IMR-90 (cell line): ENCODE measurements around the gene DKK3. TPM values are rescaled to one million over a fixed set of nuclear protein-coding genes. Genes with fewer than 3 reads are reported as not detected.

Source experiments
- ATAC-seq: fragments of 200-7000 bp; cut with Tn5 transposase; 2 replicates; pipeline ENCODE4 v1.9.1; 2020; ENCODE audit warnings: low read depth, mild to moderate bottlenecking, moderate library complexity
- BruUV-seq: library from RNA; stranded (reverse); fragments of 400-500 nt; replicated peaks from 2 replicates; lab custom pipeline; 2021; lab: Mats Ljungman, UMichigan
- CTCF ChIA-PET: fragments of 300-600 bp; formaldehyde crosslinking; extraction: SDS; loops from one replicate; lab custom pipeline; 2021; ENCODE audit warnings: antibody characterized with exemption; lab: Yijun Ruan, JAX
- POLR2A ChIA-PET: fragments of 300-600 bp; sonication (Branson Sonifier 250); formaldehyde crosslinking; loops from one replicate; lab custom pipeline; 2022; ENCODE audit warnings: antibody characterized with exemption; ENCODE audit not compliant: unreplicated experiment; lab: Charles Lee
- DNase-seq: peaks from one replicate; pipeline ENCODE4 v3.0.0; 2013
- H2AFZ ChIP-seq: replicated peaks from 2 replicates; pipeline ENCODE3; 2013; ENCODE audit warnings: low read length, mild to moderate bottlenecking; ENCODE audit not compliant: poor library complexity
- H2AK5ac ChIP-seq: 2 replicates; pipeline ENCODE4 v1.6.1; 2013; ENCODE audit warnings: low read depth, low read length, inconsistent platforms
- H2AK9ac ChIP-seq: replicated peaks from 2 replicates; pipeline ENCODE3; 2013; ENCODE audit warnings: mild to moderate bottlenecking, low read depth, low read length, moderate library complexity; ENCODE audit not compliant: poor library complexity
- H2BK120ac ChIP-seq: 2 replicates; pipeline ENCODE4 v1.6.1; 2013; ENCODE audit warnings: low read depth, low read length, inconsistent platforms
- H2BK15ac ChIP-seq: 3 replicates; pipeline ENCODE4 v1.6.1; 2013; ENCODE audit warnings: low read depth, low read length, inconsistent platforms
- H2BK20ac ChIP-seq: 2 replicates; pipeline ENCODE4 v1.6.1; 2013; ENCODE audit warnings: low read depth, mild to moderate bottlenecking, inconsistent platforms, low read length, moderate library complexity
- H2BK5ac ChIP-seq: 2 replicates; pipeline ENCODE4 v1.6.1; 2013; ENCODE audit warnings: mild to moderate bottlenecking, low read depth, low read length, inconsistent platforms; ENCODE audit not compliant: poor library complexity, severe bottlenecking
- H3K14ac ChIP-seq: replicated peaks from 2 replicates; pipeline ENCODE4 v1.6.1; 2013; ENCODE audit warnings: low read depth, low read length, inconsistent platforms
- H3K18ac ChIP-seq: 2 replicates; pipeline ENCODE4 v1.6.1; 2013; ENCODE audit warnings: low read depth, low read length, control low read depth
- H3K23ac ChIP-seq: 2 replicates; pipeline ENCODE4 v1.6.1; 2013; ENCODE audit warnings: low read depth, low read length, inconsistent platforms
- H3K27ac ChIP-seq: 2 replicates; pipeline ENCODE4 v1.5.1; 2013; ENCODE audit warnings: mild to moderate bottlenecking, control low read depth, low read length; ENCODE audit not compliant: insufficient read depth
- H3K27me3 ChIP-seq: 2 replicates; pipeline ENCODE4 v1.6.1; 2013; ENCODE audit warnings: low read length; ENCODE audit not compliant: control insufficient read depth, insufficient read depth
- H3K36me3 ChIP-seq: 2 replicates; pipeline ENCODE4 v1.6.1; 2013; ENCODE audit warnings: low read length, mixed read lengths; ENCODE audit not compliant: control insufficient read depth, insufficient read depth
- H3K4ac ChIP-seq: 2 replicates; pipeline ENCODE4 v1.6.1; 2013; ENCODE audit warnings: low read depth, low read length, inconsistent platforms
- H3K4me1 ChIP-seq: 2 replicates; pipeline ENCODE4 v1.6.1; 2013; ENCODE audit warnings: low read length, mixed read lengths; ENCODE audit not compliant: control insufficient read depth, insufficient read depth
- H3K4me2 ChIP-seq: 2 replicates; pipeline ENCODE4 v1.6.1; 2013; ENCODE audit warnings: low read depth, mild to moderate bottlenecking, control low read depth, low read length, moderate library complexity
- H3K4me3 ChIP-seq: 2 replicates; pipeline ENCODE4 v1.5.1; 2013; ENCODE audit warnings: low read depth, mild to moderate bottlenecking, control low read depth, low read length, moderate library complexity; ENCODE audit not compliant: insufficient read depth
- H3K56ac ChIP-seq: 2 replicates; pipeline ENCODE4 v1.6.1; 2013; ENCODE audit warnings: low read length, inconsistent platforms; ENCODE audit not compliant: insufficient read depth; ENCODE audit errors: extremely low read depth
- H3K79me1 ChIP-seq, 2 experiments: 2 replicates each; pipeline ENCODE4 v1.6.1; 2013; ENCODE audit warnings: low read length in 2 of 2, inconsistent platforms in 1 of 2, low read depth in 1 of 2
- H3K9ac ChIP-seq: 2 replicates; pipeline ENCODE4 v1.6.1; 2013; ENCODE audit warnings: low read depth, low read length, control low read depth
- H3K9me1 ChIP-seq: 2 replicates; pipeline ENCODE4 v1.6.1; 2013; ENCODE audit warnings: low read length, inconsistent platforms; ENCODE audit not compliant: insufficient read depth
- H3K9me3 ChIP-seq: 2 replicates; pipeline ENCODE4 v1.6.1; 2013; ENCODE audit warnings: low read length; ENCODE audit not compliant: control insufficient read depth, insufficient read depth
- H4K20me1 ChIP-seq: 2 replicates; pipeline ENCODE4 v1.6.1; 2013; ENCODE audit warnings: low read length, inconsistent platforms; ENCODE audit not compliant: insufficient read depth
- H4K5ac ChIP-seq: 2 replicates; pipeline ENCODE4 v1.6.1; 2013; ENCODE audit warnings: mild to moderate bottlenecking, low read depth, low read length, control low read depth
- H4K8ac ChIP-seq, 2 experiments: 2 replicates each; pipeline ENCODE4 v1.6.1; 2013; ENCODE audit warnings: low read depth in 2 of 2, low read length in 2 of 2, control low read depth in 1 of 2, inconsistent platforms in 1 of 2
- H4K91ac ChIP-seq: 2 replicates; pipeline ENCODE4 v1.6.1; 2013; ENCODE audit warnings: low read depth, low read length, inconsistent platforms; ENCODE audit not compliant: insufficient read depth
- BHLHE40 ChIP-seq: fragments of 150-350 bp; IDR thresholded peaks from 2 replicates; pipeline ENCODE4 v1.6.1; 2016; ENCODE audit warnings: mild to moderate bottlenecking, low read depth, low read length
- CEBPB ChIP-seq: IDR thresholded peaks from 2 replicates; pipeline ENCODE4 v1.6.1; 2012; ENCODE audit warnings: low read depth, low read length, improper control_type of control experiment
- CHD1 ChIP-seq: IDR thresholded peaks from 2 replicates; pipeline ENCODE4 v1.6.1; 2012; ENCODE audit warnings: low read depth, low read length, improper control_type of control experiment
- FOS ChIP-seq: fragments of 150-350 bp; IDR thresholded peaks from 2 replicates; pipeline ENCODE4 v1.6.1; 2016; ENCODE audit warnings: low read depth, low read length
- MXI1 ChIP-seq: IDR thresholded peaks from 2 replicates; pipeline ENCODE4 v1.6.1; 2012; ENCODE audit warnings: low read depth, mild to moderate bottlenecking, low read length, moderate library complexity, borderline replicate concordance
- POLR2A ChIP-seq: IDR thresholded peaks from 2 replicates; pipeline ENCODE4 v1.6.1; 2012; ENCODE audit warnings: mild to moderate bottlenecking, low read depth, low read length
- RAD21 ChIP-seq: IDR thresholded peaks from 2 replicates; pipeline ENCODE4 v1.6.1; 2012; ENCODE audit warnings: low read length, improper control_type of control experiment
- RCOR1 ChIP-seq: IDR thresholded peaks from 2 replicates; pipeline ENCODE4 v1.6.1; 2012; ENCODE audit warnings: mild to moderate bottlenecking, low read length, improper control_type of control experiment; ENCODE audit not compliant: insufficient replicate concordance
- RFX5 ChIP-seq: IDR thresholded peaks from 2 replicates; pipeline ENCODE4 v1.8.0; 2012; ENCODE audit warnings: low read depth, mild to moderate bottlenecking, low read length, moderate library complexity
- SMC3 ChIP-seq: fragments of 150-350 bp; IDR thresholded peaks from 2 replicates; pipeline ENCODE4 v1.6.1; 2016; ENCODE audit warnings: low read depth, mild to moderate bottlenecking, antibody characterized with exemption, low read length, moderate library complexity
- WGBS, 2 experiments: methylation state at CpG; one replicate each; pipeline versions ENCODE4 v1.1.5 to v1.1.7; 2013; ENCODE audit warnings: missing lambda C conversion rate in 2 of 2; ENCODE audit not compliant: insufficient read length in 1 of 2; ENCODE audit errors: extremely low coverage in 2 of 2; 5-methylcytosine and 5-hydroxymethylcytosine counted together
- dilution Hi-C: fragments of 300-500 bp; cut with HindIII; formaldehyde crosslinking; loops from one replicate; pipeline ENCODE4 v1.14.3; 2018; ENCODE audit warnings: low sequenced_read_pairs; ENCODE audit not compliant: unreplicated experiment
- in situ Hi-C: fragments of 300-500 bp; cut with MboI; formaldehyde crosslinking; loops from 3 replicates; pipeline ENCODE4 v1.14.3; 2019; ENCODE audit warnings: low sequenced_read_pairs, inconsistent platforms, mixed read lengths
- intact Hi-C: fragments of 100-400 bp; cut with micrococcal nuclease; formaldehyde crosslinking; loops from 2 replicates; pipeline ENCODE4 v1.10.0; 2022
- polyA plus RNA-seq, 3 experiments: library from polyadenylated mRNA; depleted of rRNA; stranded (reverse); fragments of >200 nt; gene quantifications; 2 replicates each; pipeline ENCODE4 v1.2.3, GENCODE V29; 2012; ENCODE audit warnings: low replicate concordance in 1 of 3
- total RNA-seq: library from RNA; depleted of rRNA; stranded (reverse); fragments of >200 nt; gene quantifications from 2 replicates; pipeline ENCODE4 v1.2.3, GENCODE V29; 2012

DKK3 gene
- total and polyA plus RNA-seq, 2 of the 4 experiments (the other 2 are of a cell fraction) = 453 to 964 TPM

DNA sequence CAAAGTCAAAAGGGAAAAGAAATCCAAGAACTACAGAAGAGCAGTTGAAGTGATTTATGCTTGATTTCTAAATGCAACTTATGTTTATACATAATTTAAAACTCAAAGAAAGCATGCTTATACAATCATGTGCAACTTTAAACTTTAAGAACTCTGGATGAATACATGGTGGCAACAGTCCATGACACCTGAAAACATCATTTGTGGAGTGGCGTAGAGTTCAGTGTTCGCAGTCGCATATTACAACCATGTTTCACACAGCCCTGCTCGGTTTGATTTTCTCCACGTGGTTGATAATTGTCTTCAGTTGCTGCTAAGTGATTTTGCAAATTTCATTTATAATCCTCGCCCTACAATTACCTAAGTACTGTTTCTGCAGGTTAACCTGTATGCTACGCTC, 45.4 kb downstream of the DKK3 start (continued):
- TF ChIP-seq RAD21 = no peak
- no peak for TF ChIP-seq MXI1

DNA sequence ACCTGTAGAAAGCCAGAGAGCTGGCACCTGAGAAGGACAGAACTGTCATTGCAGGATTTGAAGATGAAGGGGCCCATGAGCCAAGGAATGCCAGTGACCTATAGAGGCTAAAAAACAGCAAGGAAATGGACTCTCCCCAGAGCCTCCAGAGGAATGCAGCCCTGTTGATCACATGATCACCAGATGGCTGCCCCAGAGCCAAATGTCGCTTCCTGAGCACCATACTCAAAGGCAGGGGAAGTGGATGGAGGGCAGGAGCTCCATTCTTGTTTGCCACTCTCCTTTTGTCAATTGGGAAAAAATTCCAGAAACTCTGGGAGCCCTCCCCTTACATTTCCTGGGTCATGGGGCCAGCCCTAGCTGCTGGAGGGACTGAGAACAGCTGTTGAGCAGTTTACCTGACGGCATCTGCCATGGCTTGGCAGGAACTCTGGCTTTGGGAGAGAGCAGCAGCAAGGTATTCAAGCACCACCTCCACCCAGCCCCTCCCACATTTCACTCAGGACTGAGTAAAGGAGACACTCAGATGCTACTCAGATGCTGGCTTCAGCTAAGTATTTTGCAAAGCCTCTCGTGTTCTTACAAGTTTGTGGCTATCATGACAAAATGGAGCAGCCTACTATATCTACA, 46.9 kb downstream of the DKK3 start:
- peaks cover 9 to 32% of the 10 kb centered on the region in 2 experiments; a peak in 3 of 4 replicates for H3K79me1 ChIP-seq
- H3K27me3 ChIP-seq = no peaks in the 10 kb centered on the region
- H2BK5ac ChIP-seq = no peak overlapping the region
- no peak overlapping the region for H4K91ac ChIP-seq
- CTCF ChIA-PET = no interaction called here
- DNase-seq = no peak
- H2AK9ac ChIP-seq = no peak overlapping the region
- POLR2A ChIA-PET = no interaction called here
- H4K8ac ChIP-seq = no peak overlapping the region
- H3K36me3 ChIP-seq = peaks cover 53% of the 10 kb centered on the region
- in situ Hi-C loops (no loop called here), intact Hi-C loops (no loop called here), dilution Hi-C loops (no loop called here)
- ATAC-seq = peak; percentile 18; the same call in 1 of the 2 replicates
- H4K5ac ChIP-seq = no peak overlapping the region
- no peak overlapping the region for H3K23ac ChIP-seq
- no peak overlapping the region for H2BK20ac ChIP-seq
- H2BK120ac ChIP-seq = no peak overlapping the region
- H3K9me3 ChIP-seq = no peaks in the 10 kb centered on the region
- no peak overlapping the region for H3K9ac ChIP-seq
- H2AFZ ChIP-seq = no peak overlapping the region
- no TSS peak for BruUV-seq
- no peak overlapping the region for H3K18ac ChIP-seq
- no peaks in the 10 kb centered on the region for H4K20me1 ChIP-seq
- no peak overlapping the region for H3K4ac ChIP-seq
- H2AK5ac ChIP-seq = no peak overlapping the region
- H3K4me2 ChIP-seq = no peak overlapping the region
- peaks cover 3% of the 10 kb centered on the region; the same call in 1 of the 2 replicates for H3K9me1 ChIP-seq
- no peak overlapping the region for H3K27ac ChIP-seq
- no peaks in the 10 kb centered on the region for H3K4me1 ChIP-seq
- H3K4me3 ChIP-seq = no peak overlapping the region
- H3K14ac ChIP-seq = no peak overlapping the region
- no peak overlapping the region for H2BK15ac ChIP-seq
- TF ChIP-seq RCOR1 (no peak), RFX5 (no peak), FOS (no peak), CHD1 (no peak), CEBPB (no peak), POLR2A (no peak), SMC3 (no peak), BHLHE40 (no peak), MXI1 (no peak)
- WGBS, 2 experiments = no CpG with 5 or more reads among the region's 3 CpGs
- H3K56ac ChIP-seq = no peak overlapping the region
